ENCODE data around the gene COL5A2.
A peak's percentile ranks its signal among the peaks of the same experiment; 100 is the strongest.

COL5A2 gene

GRCh38 chr2:189069855-189070619, 109.5 kb downstream of the COL5A2 start:
- no peak for ATAC-seq (ENCODE audit: low read depth)
- no peak for DNase-seq (ENCODE audit: low spot score)
- no peaks in the 10 kb centered on the region for H3K9me3 ChIP-seq (ENCODE audit: severe bottlenecking)
- H3K27ac ChIP-seq (ENCODE audit: poor library complexity, severe bottlenecking): no peak overlapping the region
- H3K27me3 ChIP-seq (ENCODE audit: insufficient read depth, poor library complexity, severe bottlenecking): no peaks in the 10 kb centered on the region
- no peaks in the 10 kb centered on the region for H3K4me1 ChIP-seq (ENCODE audit: insufficient read depth, poor library complexity, severe bottlenecking)
- H3K4me3 ChIP-seq (ENCODE audit: severe bottlenecking): no peak overlapping the region
- no peak for TF ChIP-seq CTCF (IDR thresholded peaks at IDR 0.05; ENCODE audit: poor library complexity, severe bottlenecking)
- no peaks in the 10 kb centered on the region; the same call in 1 of the 2 replicates for H3K36me3 ChIP-seq (ENCODE audit: low read depth)

- H3K4me1 ChIP-seq (ENCODE audit: insufficient read depth, poor library complexity, severe bottlenecking): no peaks in the 10 kb centered on the region
- H3K36me3 ChIP-seq (ENCODE audit: low read depth): no peaks in the 10 kb centered on the region; the same call in 1 of the 2 replicates
- ATAC-seq (ENCODE audit: low read depth) (peak; percentile 31; the same call in 1 of the 3 replicates), DNase-seq (ENCODE audit: low spot score) (no peak)
- H3K4me3 ChIP-seq (ENCODE audit: severe bottlenecking): no peak overlapping the region
- no peaks in the 10 kb centered on the region for H3K9me3 ChIP-seq (ENCODE audit: severe bottlenecking)
- no peaks in the 10 kb centered on the region for H3K27me3 ChIP-seq (ENCODE audit: insufficient read depth, poor library complexity, severe bottlenecking)
- TF ChIP-seq CTCF (IDR thresholded peaks at IDR 0.05; ENCODE audit: poor library complexity, severe bottlenecking): no peak
- no peak overlapping the region for H3K27ac ChIP-seq (ENCODE audit: poor library complexity, severe bottlenecking)
Measured at GRCh38 chr2:189066037-189066436, 113.5 kb downstream of the COL5A2 start.

- no peak for ATAC-seq (ENCODE audit: low read depth)
Measured at GRCh38 chr2:189060096-189060642, 119.4 kb downstream of the COL5A2 start.

GRCh38 chr2:189057316-189057715, 122.2 kb downstream of the COL5A2 start:
- Histone ChIP-seq H3K4me1 (ENCODE audit: insufficient read depth, poor library complexity, severe bottlenecking) (no peaks in the 10 kb centered on the region), H3K27ac (ENCODE audit: poor library complexity, severe bottlenecking) (no peak overlapping the region), H3K9me3 (ENCODE audit: severe bottlenecking) (no peaks in the 10 kb centered on the region), H3K4me3 (ENCODE audit: severe bottlenecking) (no peak overlapping the region), H3K36me3 (ENCODE audit: low read depth) (no peaks in the 10 kb centered on the region), H3K27me3 (ENCODE audit: insufficient read depth, poor library complexity, severe bottlenecking) (no peaks in the 10 kb centered on the region)
- no peak for DNase-seq (ENCODE audit: low spot score)
- no peak for ATAC-seq (ENCODE audit: low read depth)
- TF ChIP-seq CTCF (IDR thresholded peaks at IDR 0.05; ENCODE audit: poor library complexity, severe bottlenecking): no peak

More at GRCh38 chr2:189060096-189060642, 119.4 kb downstream of the COL5A2 start:
- no peaks in the 10 kb centered on the region for H3K4me1 ChIP-seq (ENCODE audit: insufficient read depth, poor library complexity, severe bottlenecking)
- no peaks in the 10 kb centered on the region for H3K9me3 ChIP-seq (ENCODE audit: severe bottlenecking)
- no peaks in the 10 kb centered on the region for H3K27me3 ChIP-seq (ENCODE audit: insufficient read depth, poor library complexity, severe bottlenecking)
- no peak overlapping the region for H3K27ac ChIP-seq (ENCODE audit: poor library complexity, severe bottlenecking)
- no peak for DNase-seq (ENCODE audit: low spot score)
- no peak for TF ChIP-seq CTCF (IDR thresholded peaks at IDR 0.05; ENCODE audit: poor library complexity, severe bottlenecking)
- H3K4me3 ChIP-seq (ENCODE audit: severe bottlenecking): no peak overlapping the region
- no peaks in the 10 kb centered on the region for H3K36me3 ChIP-seq (ENCODE audit: low read depth)

All from RWPE2 (cell line).